ENCODE results near the gene AOPEP.

The AOPEP gene

GRCh38 chr9:95025213-95026147 is 299.0 kb downstream of the AOPEP start:
- DNase-seq: peak; percentile 61

- no peak for DNase-seq
These were observed 299.6 kb downstream of the AOPEP start for GRCh38 chr9:95026148-95026524.

- no peak for DNase-seq
These were observed 301.7 kb downstream of the AOPEP start for GRCh38 chr9:95027914-95028852.

GRCh38 chr9:95028853-95029219 is 302.3 kb downstream of the AOPEP start:
- no peak for DNase-seq

- DNase-seq: no peak
These were observed 302.8 kb downstream of the AOPEP start for GRCh38 chr9:95029288-95029687.

GRCh38 chr9:95029720-95030119 is 303.2 kb downstream of the AOPEP start:
- no peak for DNase-seq

GRCh38 chr9:95030344-95030743 is 303.8 kb downstream of the AOPEP start:
- DNase-seq: no peak

- DNase-seq: no peak
These were observed 304.6 kb downstream of the AOPEP start for GRCh38 chr9:95030920-95031642.

GRCh38 chr9:95031711-95032461 is 305.4 kb downstream of the AOPEP start:
- no peak for DNase-seq

- no peak for DNase-seq
These were observed 306.3 kb downstream of the AOPEP start for GRCh38 chr9:95032580-95033341.

- DNase-seq: no peak
These were observed 309.3 kb downstream of the AOPEP start for GRCh38 chr9:95035846-95036245.

- DNase-seq: no peak
These were observed 310.2 kb downstream of the AOPEP start for GRCh38 chr9:95036676-95037075.

GRCh38 chr9:95037789-95038521 is 311.5 kb downstream of the AOPEP start:
- DNase-seq: no peak

GRCh38 chr9:95038666-95039065 is 312.2 kb downstream of the AOPEP start:
- no peak for DNase-seq

GRCh38 chr9:95040106-95040505 is 313.6 kb downstream of the AOPEP start:
- DNase-seq: no peak

- no peak for DNase-seq
These were observed 317.3 kb downstream of the AOPEP start for GRCh38 chr9:95043826-95044225.

GRCh38 chr9:95044731-95045508 is 318.4 kb downstream of the AOPEP start:
- DNase-seq: peak; percentile 69

- DNase-seq: no peak
These were observed 319.3 kb downstream of the AOPEP start for GRCh38 chr9:95045751-95046150.

- DNase-seq: no peak
These were observed 321.1 kb downstream of the AOPEP start for GRCh38 chr9:95047452-95048224.
